Liver (tissue), 9 donors: ENCODE data around the gene PPFIBP2. TPM values are rescaled to one million over a fixed set of nuclear protein-coding genes. Genes with fewer than 3 reads are reported as not detected.

Experiments
- DNase-seq: peaks from one replicate; pipeline ENCODE4 v3.0.0-alpha.2; 2017; ENCODE audit warnings: low spot score
- H3K27ac ChIP-seq, 2 donors: one replicate each; pipeline ENCODE4 v1.7.0; 2013; ENCODE audit warnings: inconsistent platforms in 2 of 2, low read length in 2 of 2, control low read depth in 1 of 2, low read depth in 1 of 2, mild to moderate bottlenecking in 1 of 2
- H3K27me3 ChIP-seq, 4 donors: one replicate each; pipeline versions ENCODE4 v1.6.1 to v1.7.0; 2013; ENCODE audit warnings: low read length in 3 of 4, inconsistent platforms in 1 of 4, mild to moderate bottlenecking in 1 of 4, moderate library complexity in 1 of 4; ENCODE audit not compliant: control insufficient read depth in 4 of 4, insufficient read depth in 4 of 4
- H3K36me3 ChIP-seq, 4 donors: one replicate each; pipeline versions ENCODE4 v1.6.1 to v1.7.0; 2013; ENCODE audit warnings: low read length in 3 of 4, mild to moderate bottlenecking in 3 of 4, low read depth in 1 of 4, moderate library complexity in 1 of 4; ENCODE audit not compliant: control insufficient read depth in 4 of 4, insufficient read depth in 3 of 4
- H3K4me1 ChIP-seq, 4 donors: one replicate each; pipeline versions ENCODE4 v1.6.1 to v1.7.0; 2013; ENCODE audit warnings: low read length in 3 of 4, mild to moderate bottlenecking in 3 of 4, moderate library complexity in 1 of 4; ENCODE audit not compliant: control insufficient read depth in 4 of 4, insufficient read depth in 4 of 4
- H3K4me3 ChIP-seq, 3 donors: one replicate each; pipeline versions ENCODE4 v1.6.1 to v1.7.0; 2013; ENCODE audit warnings: low read length in 3 of 3, control low read depth in 1 of 3, low read depth in 1 of 3, mild to moderate bottlenecking in 1 of 3
- H3K9ac ChIP-seq, 2 donors: one replicate each; pipeline ENCODE4 v1.7.0; 2013; ENCODE audit warnings: low read length in 2 of 2, mild to moderate bottlenecking in 2 of 2, moderate library complexity in 2 of 2, control low read depth in 1 of 2, low read depth in 1 of 2
- H3K9me3 ChIP-seq, 4 donors: one replicate each; pipeline versions ENCODE4 v1.6.1 to v1.7.0; 2013; ENCODE audit warnings: low read length in 3 of 4; ENCODE audit not compliant: control insufficient read depth in 4 of 4
- EGR1 ChIP-seq, 2 donors: IDR thresholded peaks; 2 replicates each; pipeline ENCODE4 v1.6.1; 2016 to 2018; ENCODE audit warnings: antibody characterized with exemption in 2 of 2, low read depth in 2 of 2
- FOXA2 ChIP-seq: IDR thresholded peaks from 2 replicates; pipeline ENCODE4 v1.6.1; 2016; ENCODE audit warnings: antibody characterized with exemption
- GABPA ChIP-seq, 2 donors: IDR thresholded peaks in 1 of 2; conservative IDR thresholded peaks in 1 of 2; 2 replicates each; pipeline ENCODE4 v1.6.1; 2016; ENCODE audit warnings: antibody characterized with exemption in 2 of 2, mild to moderate bottlenecking in 1 of 2, moderate library complexity in 1 of 2
- HNF4A ChIP-seq, 2 donors: conservative IDR thresholded peaks; 2 replicates each; pipeline ENCODE4 v1.6.1; 2016; ENCODE audit warnings: antibody characterized with exemption in 2 of 2, mild to moderate bottlenecking in 2 of 2
- HNF4G ChIP-seq: IDR thresholded peaks from 2 replicates; pipeline ENCODE4 v1.6.1; 2016; ENCODE audit warnings: antibody characterized with exemption
- JUND ChIP-seq, 2 donors: IDR thresholded peaks; 2 replicates each; pipeline ENCODE4 v1.6.1; 2016; ENCODE audit warnings: antibody characterized with exemption in 2 of 2
- NR2F2 ChIP-seq: IDR thresholded peaks from 2 replicates; pipeline ENCODE4 v1.6.1; 2016; ENCODE audit warnings: antibody characterized with exemption
- RAD21 ChIP-seq, 2 donors: IDR thresholded peaks; 2 replicates each; pipeline ENCODE4 v1.6.1; 2016; ENCODE audit warnings: antibody characterized with exemption in 2 of 2, mild to moderate bottlenecking in 2 of 2
- REST ChIP-seq: IDR thresholded peaks from 2 replicates; pipeline ENCODE4 v1.6.1; 2016; ENCODE audit warnings: antibody characterized with exemption, mild to moderate bottlenecking
- RXRA ChIP-seq, 2 donors: IDR thresholded peaks; 2 replicates each; pipeline ENCODE4 v1.6.1; 2017 to 2018; ENCODE audit warnings: antibody characterized with exemption in 2 of 2, mild to moderate bottlenecking in 1 of 2
- SP1 ChIP-seq: IDR thresholded peaks from 2 replicates; pipeline ENCODE4 v1.6.1; 2018; ENCODE audit warnings: antibody characterized with exemption, mild to moderate bottlenecking
- TAF1 ChIP-seq: conservative IDR thresholded peaks from 2 replicates; pipeline ENCODE4 v1.6.1; 2016; ENCODE audit warnings: antibody characterized with exemption, mild to moderate bottlenecking
- ZBTB33 ChIP-seq: IDR thresholded peaks from 2 replicates; pipeline ENCODE4 v1.6.1; 2016; ENCODE audit warnings: antibody characterized with exemption
- WGBS: extraction: QIAGEN DNeasy Blood & Tissue Kit; methylation state at CpG from one replicate; pipeline ENCODE4 v1.1.7; 2013; 5-methylcytosine and 5-hydroxymethylcytosine counted together
- polyA plus RNA-seq, 2 donors: library from polyadenylated mRNA; stranded (reverse) in 1 of 2; unstranded in 1 of 2; fragments of 200-250 nt in 1 of 2; fragments of >200 nt in 1 of 2; fragmentation: Nextera tagmentation in 1 of 2; extraction: Ambion mirVana in 1 of 2; gene quantifications; one replicate each; pipeline versions ENCODE4 v1.2.1 to v1.2.3, GENCODE V29; 2013 to 2015
- total RNA-seq, 2 donors: library from RNA; depleted of rRNA; stranded (reverse); fragments of >200 nt; gene quantifications; one replicate each; pipeline ENCODE4 v1.2.3, GENCODE V29; 2014
- TF ChIP-seq, protein P1 (sequence below): fragments of 150-350 bp; IDR thresholded peaks from 2 replicates; pipeline ENCODE4 v1.5.1; 2017; ENCODE audit warnings: improper control_type of control experiment, low read depth, low read length; ENCODE audit not compliant: missing input control
- donor health status: healthy.
- donor health status: healthy.
- donor health status: healthy.
- donor health status: healthy.
- donor health status: healthy.

The PPFIBP2 gene
- total and polyA plus RNA-seq, 4 donors, result 19.6 to 80.0 (median 23.2) TPM

DNA sequence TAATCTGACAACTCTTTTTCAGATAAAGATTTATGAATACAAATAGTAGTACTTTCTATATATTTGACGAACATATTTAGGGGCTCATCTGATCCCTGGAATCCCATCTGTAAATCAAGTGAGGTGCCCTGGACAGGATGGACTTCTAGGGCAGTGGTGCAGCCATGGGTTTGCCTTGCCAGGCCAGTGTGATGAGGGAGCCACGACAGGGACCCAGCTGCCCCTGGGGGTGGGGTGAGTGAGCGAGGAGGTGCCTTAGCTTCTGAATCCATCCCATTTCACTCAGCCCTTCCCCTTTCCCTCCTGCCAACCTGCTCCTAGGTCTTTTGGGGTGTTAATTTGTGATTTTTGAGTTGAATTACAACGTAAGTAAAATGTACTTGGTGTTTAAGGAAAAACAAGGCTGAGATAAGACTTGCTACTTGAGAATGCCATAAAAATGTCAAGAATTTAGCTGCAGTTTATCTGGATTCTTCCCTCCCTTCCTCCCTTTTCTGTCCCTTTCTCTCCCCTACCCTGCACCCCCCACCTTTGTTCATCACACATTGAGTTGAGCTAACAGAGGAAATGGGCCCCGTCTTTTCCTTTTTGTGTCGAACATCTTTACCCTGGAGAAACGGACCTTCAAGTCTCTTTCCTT is 60.8 kb downstream of the PPFIBP2 start:
- H3K4me3 ChIP-seq, result peak overlapping the region in 1 of 3 donors; percentile 17
- no peaks in the 10 kb centered on the region for H3K27me3 ChIP-seq
- TF ChIP-seq RXRA (IDR thresholded peaks at IDR 0.05) (no peak), FOXA2 (no peak), NR2F2 (no peak), EGR1 (IDR thresholded peaks at IDR 0.05; ENCODE audit: low read depth in 2 of 2) (no peak), HNF4G (no peak), JUND (IDR thresholded peaks at IDR 0.05) (no peak), TAF1 (no peak), REST (no peak)
- TF ChIP-seq, protein P1, sequence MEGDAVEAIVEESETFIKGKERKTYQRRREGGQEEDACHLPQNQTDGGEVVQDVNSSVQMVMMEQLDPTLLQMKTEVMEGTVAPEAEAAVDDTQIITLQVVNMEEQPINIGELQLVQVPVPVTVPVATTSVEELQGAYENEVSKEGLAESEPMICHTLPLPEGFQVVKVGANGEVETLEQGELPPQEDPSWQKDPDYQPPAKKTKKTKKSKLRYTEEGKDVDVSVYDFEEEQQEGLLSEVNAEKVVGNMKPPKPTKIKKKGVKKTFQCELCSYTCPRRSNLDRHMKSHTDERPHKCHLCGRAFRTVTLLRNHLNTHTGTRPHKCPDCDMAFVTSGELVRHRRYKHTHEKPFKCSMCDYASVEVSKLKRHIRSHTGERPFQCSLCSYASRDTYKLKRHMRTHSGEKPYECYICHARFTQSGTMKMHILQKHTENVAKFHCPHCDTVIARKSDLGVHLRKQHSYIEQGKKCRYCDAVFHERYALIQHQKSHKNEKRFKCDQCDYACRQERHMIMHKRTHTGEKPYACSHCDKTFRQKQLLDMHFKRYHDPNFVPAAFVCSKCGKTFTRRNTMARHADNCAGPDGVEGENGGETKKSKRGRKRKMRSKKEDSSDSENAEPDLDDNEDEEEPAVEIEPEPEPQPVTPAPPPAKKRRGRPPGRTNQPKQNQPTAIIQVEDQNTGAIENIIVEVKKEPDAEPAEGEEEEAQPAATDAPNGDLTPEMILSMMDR, result no peak
- no peaks in the 10 kb centered on the region for H3K9me3 ChIP-seq
- peak overlapping the region in 1 of 2 donors; percentile 21 for H3K9ac ChIP-seq
- DNase-seq, result no peak
- peak overlapping the region; percentile 81 to 92 for H3K27ac ChIP-seq
- no peaks in the 10 kb centered on the region for H3K36me3 ChIP-seq
- peaks cover 23 to 74% (median 52%) of the 10 kb centered on the region in 4 donors for H3K4me1 ChIP-seq
- 70% methylated on average over 7 of the region's 7 CpGs for WGBS

- 30% methylated on average over 11 of the region's 11 CpGs for WGBS
- peak overlapping the region; percentile 19 to 45 for H3K9ac ChIP-seq
Measured at GRCh38 chr11:7575841-7576725, 62.3 kb downstream of the PPFIBP2 start.

More at GRCh38 chr11:7575841-7576725, 62.3 kb downstream of the PPFIBP2 start:
- Histone ChIP-seq H3K36me3 (no peaks in the 10 kb centered on the region), H3K4me1 (peaks cover 23 to 77% (median 52%) of the 10 kb centered on the region in 4 donors), H3K27me3 (no peaks in the 10 kb centered on the region), H3K9me3 (no peaks in the 10 kb centered on the region), H3K27ac (peak overlapping the region; percentile 81 to 92), H3K4me3 (peak overlapping the region; percentile 2 to 27 (median 3))
- no peak for DNase-seq
- peak; percentile 65 to 71 for TF ChIP-seq HNF4A (conservative IDR thresholded peaks at IDR 0.05)
- TF ChIP-seq RXRA (IDR thresholded peaks at IDR 0.05), result peak; percentile 11 to 23
- TF ChIP-seq ZBTB33, result no peak
- TF ChIP-seq GABPA (IDR thresholded peaks at IDR 0.05 in 1 of 2, conservative IDR thresholded peaks at IDR 0.05 in 1 of 2), result no peak
- no peak for TF ChIP-seq TAF1
- TF ChIP-seq SP1, result peak; percentile 39
- peak in 1 of 2 donors; percentile 30 for TF ChIP-seq RAD21 (IDR thresholded peaks at IDR 0.05)
